Left ventricle myocardium inferior (tissue), 1 donor: Measurements from ENCODE around the gene TSPAN32. TPM values are rescaled to one million over a fixed set of nuclear protein-coding genes. Genes with fewer than 3 reads are reported as not detected.
"Not testable (repeated sequence)": the region's sequence is repeated elsewhere in the genome, so short reads cannot be mapped to it uniquely, and the experiment has no call there.

Experiments used
- DNase-seq: peaks from one replicate; pipeline ENCODE4 v3.0.0-alpha.2; 2020
- H3K27ac ChIP-seq: fragments of 200-600 bp; replicated peaks from 2 replicates; pipeline ENCODE4 v1.8.0; 2021
- H3K27me3 ChIP-seq: fragments of 200-600 bp; 2 replicates; pipeline ENCODE4 v1.8.0; 2021; ENCODE audit warnings: low read depth
- H3K36me3 ChIP-seq: fragments of 200-600 bp; 2 replicates; pipeline ENCODE4 v1.8.0; 2021
- H3K4me1 ChIP-seq: fragments of 200-600 bp; 2 replicates; pipeline ENCODE4 v1.8.0; 2021
- H3K4me3 ChIP-seq: fragments of 200-600 bp; 2 replicates; pipeline ENCODE4 v1.8.0; 2021; ENCODE audit warnings: mild to moderate bottlenecking, moderate library complexity
- H3K9me3 ChIP-seq: fragments of 200-600 bp; replicated peaks from 2 replicates; pipeline ENCODE4 v1.8.0; 2021
- CTCF ChIP-seq: fragments of 200-600 bp; IDR thresholded peaks from 2 replicates; pipeline ENCODE4 v1.8.0; 2021; ENCODE audit warnings: antibody characterized with exemption, mild to moderate bottlenecking, borderline replicate concordance
- intact Hi-C: fragments of 100-400 bp; cut with micrococcal nuclease; formaldehyde crosslinking; loops from one replicate; pipeline ENCODE4 v1.11.0; 2022
- total RNA-seq: library from RNA; stranded (reverse); fragmentation: NEBNext Ultra II Directional; extraction: Animal tissue kit (Norgen Biotek cat#: 25700); gene quantifications from one replicate; pipeline ENCODE4 v1.2.1, GENCODE V29; 2021
- donor health status: DM: no; HTN: yes; CAD: no; lungs with severe emphysema.

The TSPAN32 gene
- total RNA-seq, 1 donor from 2014 or later = 27.1 TPM

GRCh38 chr11:2275334-2276279 is 26.2 kb upstream of the TSPAN32 start:
- Histone ChIP-seq H3K4me3 (no peak overlapping the region), H3K27me3 (peaks cover 52% of the 10 kb centered on the region), H3K36me3 (no peaks in the 10 kb centered on the region), H3K27ac (no peak overlapping the region), H3K4me1 (peaks cover 6% of the 10 kb centered on the region), H3K9me3 (peaks cover 13% of the 10 kb centered on the region)
- DNase-seq = no peak
- no peak for TF ChIP-seq CTCF
- intact Hi-C loops = no loop called here

DNA sequence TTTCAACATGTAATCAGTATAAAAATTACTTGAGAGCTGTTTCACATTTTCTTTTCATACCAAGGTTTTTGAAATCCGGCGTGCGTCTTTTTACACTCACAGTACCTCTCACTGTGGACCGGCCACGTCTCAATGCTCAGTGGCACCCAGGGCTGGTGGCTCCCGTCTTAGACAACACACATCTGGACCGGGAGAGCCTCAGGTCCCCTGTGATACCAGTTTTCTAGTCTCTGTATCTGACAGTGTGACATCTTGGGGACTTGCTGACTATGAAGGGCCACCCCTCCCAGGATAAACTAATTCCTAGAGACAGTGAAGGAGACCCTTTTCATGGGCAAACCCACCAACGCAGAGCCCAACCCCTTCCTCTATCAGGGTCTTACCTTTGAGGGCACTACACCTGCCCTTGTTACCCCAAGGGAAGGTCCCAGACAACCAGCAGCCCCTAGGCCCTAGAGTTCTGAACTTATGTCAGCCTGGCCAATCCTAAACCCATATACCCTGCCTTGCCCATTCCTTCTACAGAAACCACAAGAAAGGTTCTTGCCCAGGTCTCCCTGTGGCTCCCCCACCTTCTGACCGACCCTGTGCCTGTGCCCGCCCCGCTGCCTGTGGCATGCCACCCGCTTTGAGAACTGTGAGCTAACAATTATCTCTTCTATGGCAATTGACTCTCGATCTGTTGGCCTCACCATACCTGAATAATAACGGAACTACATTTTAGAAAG is 25.4 kb upstream of the TSPAN32 start:
- H3K4me3 ChIP-seq = no peak overlapping the region
- H3K36me3 ChIP-seq = no peaks in the 10 kb centered on the region
- H3K9me3 ChIP-seq = peaks cover 21% of the 10 kb centered on the region
- no peak overlapping the region for H3K27ac ChIP-seq
- no peak for TF ChIP-seq CTCF
- no peaks in the 10 kb centered on the region for H3K4me1 ChIP-seq
- intact Hi-C loops = no loop called here
- no peak for DNase-seq
- H3K27me3 ChIP-seq = peaks cover 43% of the 10 kb centered on the region

DNA sequence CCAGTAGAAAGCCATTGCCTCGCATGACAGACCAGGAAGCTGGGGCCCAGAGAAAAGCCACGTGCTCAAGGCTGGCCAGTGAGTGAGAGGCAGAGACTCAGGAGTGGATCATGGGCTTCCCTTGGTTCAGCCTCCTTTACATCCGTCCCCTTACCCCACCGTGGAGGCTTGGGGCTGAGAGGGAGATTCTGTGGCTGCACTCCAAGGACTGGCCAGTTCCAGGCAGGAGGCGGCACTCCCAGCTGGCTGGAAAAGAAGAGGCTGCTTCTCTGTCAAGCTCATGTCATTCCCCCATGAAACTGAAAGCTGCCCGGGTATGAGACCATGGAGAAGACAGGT is 24.8 kb upstream of the TSPAN32 start:
- H3K4me1 ChIP-seq = no peaks in the 10 kb centered on the region
- no peak overlapping the region for H3K27ac ChIP-seq
- H3K4me3 ChIP-seq = no peak overlapping the region
- peaks cover 38% of the 10 kb centered on the region for H3K27me3 ChIP-seq
- intact Hi-C loops = no loop called here
- H3K36me3 ChIP-seq = no peaks in the 10 kb centered on the region
- H3K9me3 ChIP-seq = peaks cover 25% of the 10 kb centered on the region
- no peak for DNase-seq
- TF ChIP-seq CTCF = no peak

GRCh38 chr11:2277933-2278523 is 23.8 kb upstream of the TSPAN32 start:
- Histone ChIP-seq H3K27ac (no peak overlapping the region), H3K9me3 (peaks cover 36% of the 10 kb centered on the region), H3K27me3 (peaks cover 28% of the 10 kb centered on the region), H3K4me3 (no peak overlapping the region), H3K4me1 (no peaks in the 10 kb centered on the region), H3K36me3 (no peaks in the 10 kb centered on the region)
- no peak for TF ChIP-seq CTCF
- intact Hi-C loops = no loop called here
- DNase-seq = no peak

- Histone ChIP-seq H3K36me3 (no peaks in the 10 kb centered on the region), H3K4me3 (no peak overlapping the region), H3K27me3 (peaks cover 17% of the 10 kb centered on the region), H3K4me1 (no peaks in the 10 kb centered on the region), H3K9me3 (peaks cover 39% of the 10 kb centered on the region), H3K27ac (no peak overlapping the region)
- DNase-seq = no peak
- no peak for TF ChIP-seq CTCF
- intact Hi-C loops = no loop called here
Measured at GRCh38 chr11:2280208-2280607, 21.6 kb upstream of the TSPAN32 start.

DNA sequence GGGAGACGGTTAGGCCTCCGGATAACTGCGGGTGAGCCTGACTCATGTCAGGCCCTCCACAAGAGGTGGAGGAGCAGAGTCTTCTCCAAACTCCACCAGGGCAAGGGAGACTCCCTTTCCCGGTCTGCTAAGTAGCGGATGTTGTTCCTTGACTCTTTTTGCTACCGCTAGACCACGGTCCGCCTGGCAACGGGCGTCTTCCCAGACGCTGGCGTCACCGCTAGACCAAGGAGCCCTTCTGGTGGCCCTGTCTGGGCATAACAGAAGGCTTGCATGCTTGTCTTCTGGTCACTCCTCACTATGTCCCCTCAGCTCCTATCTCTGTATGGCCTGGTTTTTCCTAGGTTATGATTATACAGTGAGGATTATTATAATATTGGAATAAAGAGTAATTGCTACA is 15.5 kb upstream of the TSPAN32 start:
- H3K36me3 ChIP-seq, intact Hi-C loops, H3K4me3 ChIP-seq, H3K4me1 ChIP-seq, DNase-seq, H3K27ac ChIP-seq: not testable (repeated sequence)
- Histone ChIP-seq H3K9me3 (peaks cover 19% of the 10 kb centered on the region), H3K27me3 (peaks cover 47% of the 10 kb centered on the region)
